KG1 (cell line): Measurements from ENCODE around the gene LIPE.

Source experiments
- DNase-seq: peaks from one replicate; lab custom pipeline; 2025; lab: John Stamatoyannopoulos, UW

The LIPE gene

DNA sequence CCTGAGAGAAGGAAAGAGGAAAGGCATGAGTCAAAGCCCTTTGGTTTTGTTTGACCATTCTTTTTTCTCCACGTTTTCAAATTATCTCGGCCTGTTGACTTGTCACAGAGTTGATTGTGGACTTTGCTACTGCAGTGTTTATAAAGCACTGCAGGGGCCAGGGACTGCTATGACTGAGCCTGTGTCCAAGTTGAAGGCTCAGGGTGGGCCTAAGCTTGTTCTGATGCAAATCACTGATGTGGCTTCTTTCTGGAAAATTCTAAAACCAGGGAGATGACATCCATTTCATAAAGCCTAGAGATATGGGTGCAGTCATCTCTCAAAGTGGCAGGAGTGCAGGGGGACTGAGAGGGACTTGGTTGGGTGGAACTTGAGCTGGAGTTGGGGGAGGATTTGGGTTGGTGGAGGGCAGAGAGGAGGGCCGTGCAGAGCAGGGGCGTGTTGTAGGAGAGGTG lies 16.8 kb upstream of the LIPE start:
- DNase-seq: no peak

- no peak for DNase-seq
Observed at GRCh38 chr19:42442833-42443232, 15.6 kb upstream of the LIPE start, which contains the start of gene CXCL17. Gene CXCL17, minus strand, starts transcription at chr19:42442946. Its CDS starts 114 bp downstream, at chr19:42442832.

DNA sequence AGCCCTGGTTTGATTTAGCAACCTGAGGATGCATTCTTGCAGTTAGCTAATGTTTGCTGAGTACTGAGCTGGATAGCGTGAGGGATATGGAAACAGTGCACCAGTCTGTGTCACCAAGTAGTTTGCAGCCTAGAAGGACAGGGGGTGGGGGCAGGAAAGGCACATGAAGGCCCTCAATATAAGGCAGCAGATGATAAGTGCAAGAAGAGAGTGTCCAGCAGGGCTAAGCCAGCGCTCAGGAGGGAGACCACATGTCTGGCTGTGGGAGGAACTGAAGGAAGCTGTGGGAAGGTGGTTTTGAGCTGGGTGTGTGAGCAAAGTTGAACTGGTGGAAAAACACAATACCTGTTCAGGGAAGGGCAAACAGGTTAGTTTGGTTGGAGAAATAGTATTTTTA lies 13.9 kb upstream of the LIPE start:
- DNase-seq: peak; percentile 11

- peak; percentile 41 for DNase-seq
Observed at GRCh38 chr19:42440357-42441048, 13.3 kb upstream of the LIPE start.

DNA sequence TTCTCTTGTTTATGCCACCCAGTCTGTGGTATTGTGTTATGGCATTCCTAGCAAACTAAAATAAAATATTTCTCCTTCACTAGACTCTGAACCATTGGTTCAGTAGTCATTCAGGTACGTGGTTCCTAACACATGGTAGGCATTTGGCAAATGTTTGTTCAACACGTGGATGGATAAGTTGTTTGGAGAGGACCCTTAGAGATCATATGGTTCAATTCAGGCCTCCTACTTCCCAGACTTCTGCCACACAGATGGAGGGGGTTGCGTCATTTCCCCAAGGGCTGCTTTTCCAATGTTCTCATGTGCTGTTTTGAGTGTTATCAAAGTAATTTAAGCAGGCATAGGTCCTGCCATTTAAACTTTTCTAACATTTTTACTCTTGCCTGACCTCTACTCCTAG lies 8.8 kb upstream of the LIPE start:
- DNase-seq: no peak

DNA sequence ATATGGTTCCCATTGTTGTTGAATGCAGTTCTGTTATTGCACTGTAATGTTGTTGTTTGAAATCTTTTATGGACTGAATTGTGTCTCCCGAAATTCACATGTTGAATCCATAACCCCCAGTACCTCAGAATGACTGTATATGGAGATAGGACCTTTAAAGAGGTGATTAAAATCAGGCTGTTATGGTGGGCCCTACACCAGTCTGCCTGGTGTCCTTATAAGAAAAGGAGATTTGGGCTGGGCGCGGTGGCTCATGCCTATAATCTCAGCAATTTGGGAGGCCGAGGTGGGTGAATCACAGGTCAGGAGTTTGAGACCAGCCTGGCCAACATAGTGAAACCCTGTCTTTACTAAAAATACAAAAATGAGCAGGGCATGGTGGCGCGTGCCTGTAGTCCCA lies 8.1 kb upstream of the LIPE start:
- no peak for DNase-seq

- no peak for DNase-seq
Observed at GRCh38 chr19:42433503-42434260, 6.5 kb upstream of the LIPE start.

- DNase-seq: no peak
Observed at GRCh38 chr19:42431486-42431885, 4.3 kb upstream of the LIPE start.

DNA sequence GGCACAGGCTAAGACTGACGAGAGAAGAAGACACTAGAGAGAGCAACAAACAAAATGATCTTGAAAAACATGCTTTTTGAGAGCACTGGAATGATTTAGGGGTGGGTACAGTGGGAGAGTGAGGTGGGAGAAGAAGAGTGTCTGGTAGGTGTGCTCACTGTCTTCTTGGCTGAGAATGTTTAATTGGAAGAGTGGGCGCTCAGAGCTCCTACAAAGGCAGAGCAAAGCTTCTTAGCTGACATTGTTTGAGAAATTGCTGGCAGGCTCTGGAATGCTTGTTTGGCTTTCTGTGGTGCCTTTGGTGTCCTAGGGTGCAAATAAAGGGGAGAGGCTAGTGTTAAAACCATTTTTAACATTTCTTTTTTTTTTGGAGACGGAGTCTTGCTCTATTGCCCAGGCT lies 1.5 kb upstream of the LIPE start:
- DNase-seq: no peak

DNA sequence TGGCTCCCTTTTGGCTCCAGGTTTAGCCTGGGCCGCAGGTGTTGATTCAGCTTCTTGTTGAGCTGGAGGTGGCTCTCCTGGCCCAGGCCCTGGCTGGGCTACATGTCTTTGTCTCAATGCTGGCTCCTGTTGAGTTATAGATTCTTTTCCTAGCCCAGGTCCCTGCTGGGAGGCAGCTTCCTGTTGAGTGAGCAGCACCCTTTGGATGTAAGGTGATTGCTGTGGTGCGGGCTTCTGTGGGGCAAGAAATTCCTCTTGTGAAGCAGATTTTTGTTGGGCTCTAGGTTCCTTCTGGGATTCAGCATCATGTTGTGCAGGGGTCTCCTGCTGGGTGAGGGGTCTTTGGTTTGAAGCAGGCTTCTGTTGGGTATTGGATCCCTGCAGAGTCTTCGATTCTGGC lies 545 bp downstream of the LIPE start:
- no peak for DNase-seq

DNA sequence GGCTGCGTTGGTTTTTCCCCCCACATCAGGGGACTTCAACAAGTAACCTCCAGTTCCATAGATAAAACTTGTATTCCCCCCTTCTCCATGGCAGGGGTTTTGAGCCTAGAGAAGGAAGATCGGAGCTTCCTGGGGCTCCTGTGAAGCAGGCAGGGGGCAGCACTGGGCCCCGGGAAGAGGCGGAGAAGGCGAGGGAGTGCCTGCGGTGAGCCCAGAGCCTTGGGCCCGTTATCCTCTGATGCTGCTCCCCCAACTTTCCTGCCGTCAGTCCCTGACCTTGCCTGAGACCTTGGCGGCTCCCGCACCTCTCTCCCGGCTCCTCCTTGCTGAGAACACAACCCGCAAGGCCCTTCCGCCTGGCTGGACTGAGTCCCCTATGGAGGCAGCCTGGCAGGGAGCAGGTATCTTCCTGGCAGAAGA lies 2.5 kb downstream of the LIPE start:
- DNase-seq: no peak

DNA sequence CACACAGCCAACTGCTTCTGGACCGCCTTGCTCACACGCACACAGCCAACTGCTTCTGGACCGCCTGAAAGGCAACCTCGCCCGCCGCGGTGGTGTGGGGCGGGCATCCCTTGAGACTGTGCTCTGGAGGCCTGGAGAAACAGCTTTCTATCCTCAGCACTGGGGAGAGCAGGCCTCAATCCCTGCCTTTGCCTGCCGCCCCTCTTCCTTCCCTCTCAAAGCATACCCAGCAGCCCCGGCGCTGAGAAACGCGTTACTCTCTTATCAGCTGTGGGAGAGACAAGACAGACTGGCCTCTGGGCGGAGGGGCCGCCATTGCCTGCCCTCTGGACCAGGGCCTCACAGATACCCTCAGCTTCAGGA lies 2.9 kb downstream of the LIPE start:
- no peak for DNase-seq

DNA sequence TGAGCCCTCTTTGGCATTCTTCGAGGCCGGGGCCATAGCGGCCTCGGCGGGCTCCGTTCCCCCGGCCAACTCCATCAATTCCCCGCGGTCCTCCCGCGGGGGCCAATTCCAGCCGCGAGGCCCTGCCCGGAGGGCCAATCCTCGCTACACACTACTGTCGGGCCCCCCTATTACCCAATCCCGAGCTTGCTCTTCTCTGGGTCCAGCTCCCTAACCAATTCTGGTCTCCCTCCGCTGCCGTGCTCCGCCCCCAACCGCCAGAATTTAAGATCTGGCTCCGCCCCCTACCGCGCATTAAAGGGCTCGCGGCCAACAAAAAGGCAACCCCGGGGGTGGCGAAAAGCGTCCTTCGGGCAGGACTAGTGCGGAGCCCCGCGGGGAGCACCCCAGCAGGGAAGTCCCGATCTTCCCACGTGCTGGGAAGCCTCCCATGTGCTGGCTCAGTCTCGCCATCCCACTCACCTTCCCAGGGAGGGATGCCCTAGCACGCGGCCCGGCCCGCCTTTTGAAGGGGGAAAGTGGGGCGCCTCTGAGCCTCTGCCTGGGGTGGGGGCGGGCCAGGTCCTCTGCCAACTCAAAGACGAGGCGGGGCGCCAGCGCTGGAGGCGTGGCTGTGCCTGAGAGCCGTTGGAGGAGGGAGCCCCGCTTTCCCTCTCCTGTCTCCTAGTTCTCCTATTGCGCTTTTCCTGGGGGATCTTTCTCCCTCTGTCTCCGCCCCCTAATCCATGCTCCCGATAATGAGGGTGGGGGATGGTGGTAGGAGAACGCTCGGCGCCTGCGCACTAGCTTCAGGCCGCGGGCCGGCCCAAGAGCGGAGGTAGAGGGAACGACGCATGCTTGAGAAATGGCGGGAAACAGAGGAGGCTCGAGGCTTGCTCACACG lies 3.5 kb downstream of the LIPE start:
- peak; percentile 7 for DNase-seq

DNA sequence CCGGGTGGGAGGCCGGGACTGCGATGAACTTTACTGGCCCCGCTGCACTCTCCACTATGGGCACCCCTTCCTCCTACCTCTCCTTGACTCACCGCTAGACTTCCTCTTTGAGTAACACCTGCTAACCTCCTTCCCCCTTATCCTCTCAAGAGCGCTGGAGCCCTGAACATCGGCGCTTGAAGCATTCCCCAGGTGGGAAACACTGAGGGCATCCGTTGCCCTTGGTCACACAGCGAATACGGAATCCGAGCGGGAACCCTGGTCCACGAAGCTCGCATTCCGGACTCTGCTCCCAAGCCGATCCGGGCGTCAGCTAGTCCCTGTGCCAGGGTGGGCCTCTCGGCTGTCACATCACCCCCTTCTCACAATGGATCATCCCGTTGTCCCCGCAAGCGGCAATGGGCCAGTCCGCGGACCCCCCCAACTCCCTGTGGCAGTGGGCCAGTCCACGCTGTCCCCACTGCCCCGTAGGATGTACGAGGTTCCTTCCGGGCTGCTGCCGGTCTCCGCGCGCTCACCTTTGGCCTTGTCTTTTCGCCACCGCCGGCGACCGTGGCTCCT lies 4.2 kb downstream of the LIPE start:
- peak; percentile 63 for DNase-seq

DNA sequence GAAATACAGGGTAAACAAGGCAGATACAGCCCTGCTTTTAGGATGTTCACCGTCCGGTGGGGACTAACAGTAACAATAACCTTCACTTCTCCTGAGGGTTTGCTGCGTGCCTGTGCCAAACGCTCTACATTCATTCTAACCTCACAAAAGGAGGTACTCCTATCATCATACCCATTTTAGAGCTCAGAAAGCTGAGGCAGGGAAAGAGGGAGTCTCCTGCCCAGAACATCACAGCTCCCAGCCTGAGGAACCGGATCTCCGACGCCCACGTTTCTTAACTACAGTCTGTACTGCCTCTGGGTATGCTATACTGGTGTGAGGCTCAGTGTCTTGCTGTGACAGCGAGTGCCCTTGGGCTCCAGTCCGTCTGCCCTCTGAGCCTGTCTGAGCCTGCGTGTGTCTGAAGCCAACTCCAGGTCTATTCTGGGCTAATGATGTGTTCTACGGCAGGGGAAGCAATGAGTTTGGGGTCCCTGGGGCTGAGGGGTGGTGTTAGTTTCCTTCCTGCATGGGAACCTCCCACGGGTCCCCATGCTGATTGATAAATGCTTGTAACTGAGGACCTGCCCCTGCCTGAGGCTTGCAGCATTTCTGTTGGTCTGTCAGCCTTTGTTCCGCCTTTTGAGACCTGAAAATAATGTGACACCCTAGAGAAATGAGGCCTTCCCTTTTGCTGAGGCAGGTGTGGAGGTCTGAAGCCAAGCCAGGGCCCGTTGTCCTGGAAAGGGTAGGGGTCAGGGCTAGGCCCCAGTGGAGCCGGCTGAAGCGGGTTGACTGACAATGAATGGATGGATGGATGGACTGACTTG lies 4.9 kb downstream of the LIPE start:
- DNase-seq: no peak

- DNase-seq: no peak
Observed at GRCh38 chr19:42421591-42422031, 5.6 kb downstream of the LIPE start.

GRCh38 chr19:42421101-42421500 lies 6.1 kb downstream of the LIPE start:
- no peak for DNase-seq

GRCh38 chr19:42420055-42420544 lies 7.1 kb downstream of the LIPE start:
- DNase-seq: peak; percentile 20

DNA sequence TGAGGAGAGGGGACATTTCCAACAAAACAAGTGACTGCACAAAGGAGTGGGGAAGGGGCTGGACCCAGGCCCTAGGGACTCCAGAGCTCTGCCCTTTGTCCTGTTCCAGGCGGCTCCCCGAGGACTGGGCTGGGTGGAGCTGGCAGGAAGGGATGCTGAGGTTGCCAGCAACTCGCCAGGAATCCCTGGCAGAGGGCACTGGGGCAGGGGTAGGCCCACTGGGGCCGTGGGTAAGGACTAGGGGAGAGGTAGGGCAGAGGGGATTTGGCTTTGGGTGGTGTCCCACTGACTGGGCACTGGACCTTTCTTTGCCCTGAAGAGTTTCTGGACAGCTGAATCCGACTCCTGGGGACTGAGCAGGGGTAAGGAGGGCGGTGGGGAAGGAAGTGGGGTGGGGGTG lies 7.9 kb downstream of the LIPE start:
- DNase-seq: no peak

- no peak for DNase-seq
Observed at GRCh38 chr19:42412661-42413076, 14.5 kb downstream of the LIPE start.

DNA sequence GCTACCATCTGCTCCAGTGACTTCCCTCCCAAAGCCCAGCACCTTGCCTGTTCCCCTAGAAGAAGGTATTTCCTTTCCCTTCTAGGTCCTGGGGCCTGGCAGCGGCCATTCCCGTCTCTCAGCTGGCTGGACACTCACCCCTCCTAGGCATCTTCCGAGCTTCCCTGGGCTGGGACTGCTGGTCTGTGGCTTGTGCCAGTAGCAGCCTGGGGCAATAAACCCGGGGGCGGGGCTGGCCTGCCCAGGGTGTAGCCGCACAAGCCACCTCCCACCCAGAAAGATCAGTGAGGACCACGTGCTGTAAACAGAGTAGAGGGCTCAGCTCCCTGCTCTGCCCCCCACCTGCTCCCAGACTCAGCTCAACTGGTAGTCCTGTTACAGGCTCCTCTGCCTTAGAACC lies 15.0 kb downstream of the LIPE start:
- DNase-seq: no peak
